Dedifferentiated amniotic fluid mesenchymal stem cell (primary cell): ENCODE measurements around the gene CD58.

ENCODE experiments used
- DNase-seq: peaks from one replicate; pipeline ENCODE4 v3.0.0-alpha.2; 2016; ENCODE audit errors: extremely low spot score

CD58 gene

DNA sequence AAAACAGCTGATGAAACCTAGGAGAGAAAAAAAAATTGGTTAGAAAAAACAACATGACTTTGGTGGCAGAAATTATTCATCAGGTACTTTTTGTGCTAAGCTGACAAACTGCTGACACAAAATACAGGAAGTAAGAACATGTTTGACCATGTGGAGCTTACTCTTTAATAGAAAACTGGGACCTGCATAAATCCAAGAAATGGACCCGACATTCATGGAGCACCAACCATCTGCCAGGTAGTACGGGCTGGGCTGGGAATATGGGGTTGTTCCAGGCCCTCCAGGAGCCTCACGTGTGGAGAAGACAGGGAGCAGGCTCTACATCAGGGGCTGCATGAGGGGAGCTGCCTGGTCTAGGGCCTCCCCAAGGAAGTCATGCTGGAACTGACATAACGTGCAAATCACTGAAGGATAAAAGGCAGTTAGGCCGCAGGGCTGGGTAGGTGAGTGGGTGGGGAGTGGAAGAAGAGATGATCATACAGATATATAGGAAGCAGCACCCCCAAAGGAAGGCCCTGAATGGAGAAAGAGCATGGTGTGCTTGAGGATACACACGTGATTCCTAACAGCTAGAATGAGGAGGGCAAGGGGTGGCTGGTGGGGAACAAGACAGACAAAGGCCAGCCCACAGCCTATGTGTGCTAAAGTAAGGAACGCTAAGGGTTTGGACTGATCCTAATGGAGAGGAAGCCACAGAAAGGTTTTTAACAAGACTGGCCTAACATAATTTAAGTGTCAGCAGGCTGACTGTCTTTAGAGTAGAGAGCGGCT is 26.1 kb downstream of the CD58 start:
- no peak for DNase-seq

DNA sequence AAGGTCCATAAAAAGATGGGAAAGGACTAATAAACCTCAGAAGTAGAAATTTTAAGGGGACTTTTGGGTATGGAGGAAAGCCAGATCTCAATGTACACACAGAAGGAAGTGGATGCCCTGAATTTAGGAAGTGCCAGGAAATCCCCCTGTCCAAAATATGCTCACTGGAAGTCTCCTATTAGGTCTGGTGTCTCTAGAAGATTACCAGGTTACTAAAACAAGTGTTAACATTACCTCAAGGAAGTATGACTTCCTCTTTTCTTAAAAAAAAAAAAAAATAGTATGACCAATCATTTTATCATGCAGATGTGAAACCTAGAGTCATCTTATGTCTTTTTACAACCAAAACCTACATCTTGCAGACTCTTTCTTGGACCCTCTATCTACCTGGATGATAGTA is 30.7 kb downstream of the CD58 start:
- DNase-seq, result no peak

DNA sequence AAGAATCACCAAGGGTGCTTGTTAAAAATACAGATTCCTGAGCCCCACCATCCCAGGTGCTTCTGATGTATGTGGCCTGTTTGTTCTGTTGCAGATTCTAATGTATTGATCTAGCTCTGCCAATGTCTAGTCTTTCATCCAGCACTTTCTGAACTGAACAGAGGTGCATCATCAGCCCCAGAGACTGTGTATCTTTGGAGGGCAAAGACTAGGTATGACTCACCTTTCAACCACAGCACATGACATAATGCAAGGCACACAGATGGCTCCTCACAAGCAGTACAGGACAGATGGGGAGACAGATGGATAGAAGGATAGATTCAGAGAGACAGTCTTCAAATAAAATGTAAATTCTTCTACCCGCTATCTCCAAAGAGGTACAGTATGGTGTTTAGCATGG is 32.3 kb downstream of the CD58 start:
- no peak for DNase-seq

DNA sequence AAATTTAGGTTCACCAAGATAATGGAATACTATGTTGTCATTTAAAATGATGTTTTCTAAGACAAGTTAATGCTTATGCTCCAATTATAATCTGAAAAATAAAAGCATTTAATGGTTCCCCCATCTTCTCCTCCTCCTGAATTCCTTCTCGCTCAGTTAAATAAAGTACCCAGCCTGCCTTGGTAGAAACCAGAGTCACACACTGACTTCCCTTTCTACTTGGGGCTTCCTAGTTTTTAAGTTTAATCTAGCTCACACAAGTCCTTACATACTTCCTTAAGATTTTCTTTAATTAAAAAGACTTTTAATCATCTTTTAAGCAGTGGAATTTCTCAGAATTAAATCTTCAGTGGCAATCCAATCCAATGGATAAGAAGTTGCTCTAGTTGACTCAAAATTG is 32.9 kb downstream of the CD58 start:
- no peak for DNase-seq

DNA sequence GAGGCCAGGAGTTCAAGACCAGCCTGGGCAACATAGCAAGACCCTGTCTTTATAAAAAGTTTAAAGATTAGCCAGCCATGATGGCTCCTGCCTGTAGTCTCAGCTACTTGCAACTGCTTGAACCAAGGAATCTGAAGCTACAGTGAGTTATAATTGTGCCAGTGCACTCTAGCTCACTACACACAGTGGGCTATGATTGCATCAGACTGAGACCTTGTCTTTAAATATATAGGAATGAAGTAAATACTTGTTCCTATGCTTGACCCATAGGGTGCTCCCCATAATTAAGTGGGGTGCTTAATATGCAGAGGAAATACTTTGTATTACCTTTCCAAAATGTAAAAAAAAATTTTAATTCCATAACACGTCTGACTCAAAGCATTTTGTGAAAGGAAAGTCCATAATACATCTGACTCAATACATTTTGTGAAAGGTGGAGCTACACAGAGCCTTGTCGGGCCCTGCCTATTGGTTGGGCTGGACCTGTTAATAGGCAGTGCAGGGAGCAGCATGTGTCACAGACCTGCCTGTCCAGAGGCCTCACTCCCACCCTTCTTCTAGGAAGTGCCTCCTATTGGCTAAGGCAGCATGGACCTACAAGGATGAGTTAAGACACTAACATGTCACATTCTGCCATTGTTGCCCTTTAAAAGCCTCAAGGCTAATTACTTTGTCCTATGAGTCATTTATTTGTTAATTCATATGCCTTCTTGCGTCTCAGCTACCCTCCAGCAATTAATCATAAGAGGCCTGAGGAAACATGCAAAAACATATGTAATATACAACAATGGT is 33.6 kb downstream of the CD58 start:
- no peak for DNase-seq

DNA sequence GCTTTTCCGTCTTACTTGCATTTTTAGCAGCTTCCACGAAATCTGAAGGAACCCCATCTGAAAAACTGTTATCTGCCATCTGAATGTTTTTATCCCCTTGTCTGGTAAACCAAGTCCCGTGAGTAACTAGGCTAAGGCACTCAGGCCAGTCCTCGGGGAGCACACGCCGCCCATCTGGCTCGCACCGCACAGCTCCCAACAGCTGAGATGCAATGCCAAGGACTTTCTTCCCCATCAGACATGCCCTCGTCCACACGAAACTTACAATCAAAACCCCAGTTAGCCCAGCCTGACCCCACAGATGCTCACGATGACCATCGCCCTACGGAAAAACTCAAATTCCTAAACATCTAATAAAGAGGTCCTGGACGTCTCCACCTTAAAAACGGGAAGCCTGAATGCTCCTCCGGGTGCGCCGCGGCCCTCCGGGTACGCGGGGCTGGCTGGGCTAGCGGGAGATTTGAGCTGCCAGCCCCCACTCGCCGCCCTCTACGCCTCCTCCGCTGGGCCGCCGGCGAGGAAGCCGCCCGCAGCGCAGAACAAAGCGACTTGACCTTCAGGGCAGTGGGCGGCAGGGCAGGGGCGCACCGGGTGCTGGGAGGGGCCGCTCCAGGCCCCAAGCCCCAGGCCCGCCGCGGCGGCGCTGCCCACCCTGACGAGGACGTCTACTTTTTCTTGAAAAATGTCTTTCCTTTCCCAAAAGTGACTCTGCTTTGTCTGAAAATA is 36.6 kb downstream of the CD58 start:
- no peak for DNase-seq

DNA sequence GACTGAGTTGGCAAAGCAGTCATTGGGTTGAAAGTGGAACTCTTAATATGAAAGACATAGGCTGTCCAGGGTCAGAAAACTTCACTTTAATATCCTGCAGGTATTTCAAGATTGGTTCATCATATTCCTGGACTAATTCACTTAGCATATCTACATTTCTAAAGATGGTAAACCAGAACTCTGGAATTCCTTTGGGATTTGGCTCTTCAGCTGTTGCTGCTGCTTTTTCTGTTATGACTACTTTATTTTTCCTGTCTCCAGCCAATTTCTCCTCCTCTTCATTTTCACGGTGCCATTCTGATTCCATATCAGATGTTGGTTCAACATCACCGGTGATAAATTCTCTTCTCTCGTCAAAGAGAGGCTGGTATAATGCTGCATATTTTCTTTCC is 37.4 kb downstream of the CD58 start:
- no peak for DNase-seq

DNA sequence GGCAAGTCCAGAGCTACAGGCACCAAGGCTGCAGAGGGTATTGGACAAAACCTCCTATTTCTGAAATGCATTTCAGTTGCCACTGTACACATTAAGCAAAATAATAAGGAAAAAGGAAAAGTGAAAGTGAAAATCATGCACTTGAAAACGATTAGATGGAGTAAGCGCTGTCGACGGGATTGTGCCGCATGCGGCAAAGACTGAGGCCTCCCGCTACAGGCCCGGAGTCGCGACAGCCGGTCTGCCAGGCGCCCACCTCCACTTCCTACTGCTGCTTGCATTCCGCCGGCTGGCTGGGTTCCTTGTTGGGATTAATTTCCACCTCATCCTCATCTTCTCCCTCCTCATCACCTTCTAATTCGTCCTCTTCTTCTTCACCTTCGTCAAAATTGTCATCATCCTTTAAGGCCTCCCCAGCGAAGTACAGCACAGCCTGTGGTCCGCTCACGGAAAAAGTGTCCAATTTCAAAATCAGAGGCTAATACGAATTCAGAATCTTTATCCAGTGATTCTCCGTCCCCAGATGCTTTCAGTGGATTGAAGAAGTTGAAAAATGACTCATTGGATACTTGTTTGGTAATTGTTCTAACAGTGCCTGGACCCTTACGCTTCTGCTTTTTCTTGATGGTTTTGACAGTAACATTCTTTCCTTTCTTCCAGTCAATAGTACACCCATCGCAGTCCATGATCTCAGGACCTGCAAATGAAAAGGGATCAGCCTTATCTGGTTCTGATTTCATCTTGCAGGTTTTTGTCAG is 38.0 kb downstream of the CD58 start:
- no peak for DNase-seq

DNA sequence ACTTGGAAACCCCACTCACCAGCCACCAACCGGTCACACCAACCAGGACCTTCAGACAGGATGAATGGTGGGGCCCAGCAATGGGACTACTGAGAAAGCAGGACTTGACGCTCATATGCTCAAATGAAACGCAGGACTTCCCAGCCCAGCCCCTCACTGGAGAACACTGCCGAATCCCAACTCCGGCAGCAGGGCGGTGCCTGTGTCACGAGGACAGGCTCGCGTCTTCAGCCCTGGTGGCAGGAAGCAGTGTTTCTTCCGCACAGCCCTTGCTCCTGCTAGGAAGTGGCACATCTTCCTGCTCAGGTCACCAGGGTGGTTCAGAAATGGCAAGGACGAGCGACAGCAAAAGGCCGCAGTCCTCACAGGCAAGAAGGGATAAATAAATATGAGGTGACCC is 38.9 kb downstream of the CD58 start:
- DNase-seq, result no peak

DNA sequence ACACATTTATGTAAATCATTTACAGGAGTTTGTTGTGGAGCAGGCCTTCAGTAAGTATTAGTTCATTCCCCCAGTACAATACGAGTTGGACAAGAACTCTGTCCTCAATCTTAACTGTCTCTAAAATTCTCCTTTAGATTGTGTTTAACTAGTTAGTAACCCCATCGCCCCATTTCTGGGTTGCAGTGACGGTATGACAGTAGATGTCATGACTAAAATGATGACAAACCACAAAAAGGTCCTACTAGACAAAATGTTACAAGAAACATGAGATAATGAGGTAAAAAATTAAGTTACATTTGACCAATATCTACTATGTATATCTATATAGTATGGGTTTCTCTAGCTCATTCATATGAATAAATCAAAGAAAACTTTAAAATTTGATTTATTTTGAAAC is 41.1 kb downstream of the CD58 start:
- no peak for DNase-seq

DNA sequence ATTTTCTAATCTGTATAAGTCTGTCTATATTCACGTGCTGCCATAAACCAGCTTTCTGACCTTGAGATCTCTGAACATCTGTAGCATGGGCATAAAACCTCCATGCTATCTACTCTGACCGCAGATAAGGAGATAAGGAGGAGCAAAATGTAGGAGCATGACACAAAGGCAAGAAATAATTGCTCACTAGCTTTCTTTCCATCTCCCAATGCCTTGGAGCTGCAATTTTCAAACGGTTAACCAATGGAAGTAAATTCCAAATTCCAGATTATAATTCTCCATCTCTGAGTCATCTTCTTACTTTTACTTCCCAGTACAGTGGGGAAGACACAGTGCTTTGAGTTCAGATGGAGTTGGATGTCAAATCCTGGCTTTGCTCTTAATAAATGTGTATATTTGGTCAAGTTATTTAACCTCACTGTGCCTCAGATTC is 41.6 kb downstream of the CD58 start:
- DNase-seq, result no peak

DNA sequence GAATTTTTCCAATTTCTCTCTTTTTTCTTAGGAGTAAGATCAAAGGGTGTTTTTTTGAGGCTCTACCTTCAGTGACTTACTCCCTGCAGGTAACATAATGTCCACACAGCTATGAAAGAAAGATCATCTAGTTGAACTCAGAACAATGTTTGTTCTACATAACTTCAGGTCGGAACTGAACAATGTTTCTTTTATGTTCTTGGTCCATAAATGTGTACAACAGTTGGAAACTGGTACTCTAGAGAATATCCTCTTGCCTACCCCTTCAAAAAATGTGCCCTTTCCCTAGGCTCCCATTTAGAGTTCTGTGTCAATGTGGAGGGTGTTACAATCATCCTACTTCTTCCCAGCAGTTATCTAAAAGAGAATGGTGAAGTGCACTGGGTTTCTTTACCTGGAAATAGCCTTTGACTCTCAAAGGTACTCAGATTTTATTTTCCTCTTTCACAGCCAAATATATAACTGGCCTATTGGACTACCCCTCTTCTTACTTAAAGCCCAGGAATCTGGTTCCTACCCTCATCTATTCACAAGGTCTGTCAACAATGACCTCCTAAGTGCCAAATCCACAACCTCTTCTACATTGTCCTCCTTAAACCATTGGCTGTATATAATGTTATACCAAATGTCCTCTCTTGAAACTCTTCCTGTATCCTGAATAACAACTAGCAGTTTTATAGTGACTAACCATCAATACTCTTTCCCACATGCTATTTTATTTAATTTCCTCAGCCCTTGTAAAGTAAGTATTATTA is 42.3 kb downstream of the CD58 start:
- DNase-seq, result no peak

DNA sequence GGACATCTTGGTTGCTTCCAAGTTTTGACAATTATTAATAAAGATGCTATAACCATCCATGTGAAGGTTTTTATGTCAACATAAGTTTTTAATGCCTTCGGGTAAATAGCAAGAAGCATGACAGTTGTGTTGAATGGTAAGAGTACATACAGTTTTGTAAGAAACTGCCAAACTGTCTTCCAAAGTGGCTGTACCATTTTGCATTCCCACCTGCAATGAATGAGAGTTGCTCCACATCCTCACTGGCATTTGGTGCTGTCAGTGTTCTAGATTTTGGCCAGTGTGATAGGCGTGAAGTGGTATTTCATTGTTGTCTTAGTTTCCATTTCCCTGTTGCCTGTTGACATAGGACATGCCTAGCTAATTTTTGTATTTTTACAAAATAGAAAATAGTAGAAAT is 45.4 kb downstream of the CD58 start:
- no peak for DNase-seq

DNA sequence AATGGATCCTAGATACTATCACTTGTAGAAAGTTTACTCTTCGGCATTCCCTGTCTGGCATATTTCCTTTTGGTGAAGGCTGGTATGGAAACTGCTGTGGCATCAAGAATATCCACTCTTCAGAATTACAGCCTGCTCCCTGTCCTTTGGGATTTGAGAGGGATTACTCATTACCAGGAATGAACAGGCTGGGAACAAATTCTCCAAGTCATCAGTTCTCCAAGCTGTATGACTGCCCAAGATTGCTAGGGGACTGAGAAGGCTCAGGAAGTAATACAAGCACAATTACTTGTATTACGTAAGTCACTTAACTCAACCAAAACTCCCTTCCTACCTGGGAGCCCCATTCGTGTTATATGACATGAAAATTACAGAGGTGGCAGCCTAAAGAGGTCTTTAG is 49.6 kb downstream of the CD58 start:
- DNase-seq, result no peak

DNA sequence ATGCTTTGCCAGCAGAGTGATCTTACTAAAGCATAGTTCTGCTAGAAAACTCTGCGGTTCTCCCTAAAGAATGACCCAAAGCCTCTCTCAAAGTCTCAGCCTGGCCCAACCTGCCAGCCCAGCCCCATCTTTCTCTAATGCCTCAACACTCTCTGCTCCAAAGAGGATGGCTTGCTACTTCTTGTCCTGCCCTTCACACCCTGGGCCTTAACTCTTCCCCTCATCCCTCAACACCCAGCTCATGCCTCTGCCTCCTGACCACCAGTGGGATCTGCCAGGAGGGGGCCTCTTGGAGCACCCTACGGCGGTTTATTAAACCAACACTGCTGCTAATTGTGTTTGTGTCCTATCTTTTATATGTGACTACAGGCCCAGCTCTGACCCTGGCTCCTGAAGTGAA is 52.4 kb downstream of the CD58 start:
- DNase-seq, result no peak

DNA sequence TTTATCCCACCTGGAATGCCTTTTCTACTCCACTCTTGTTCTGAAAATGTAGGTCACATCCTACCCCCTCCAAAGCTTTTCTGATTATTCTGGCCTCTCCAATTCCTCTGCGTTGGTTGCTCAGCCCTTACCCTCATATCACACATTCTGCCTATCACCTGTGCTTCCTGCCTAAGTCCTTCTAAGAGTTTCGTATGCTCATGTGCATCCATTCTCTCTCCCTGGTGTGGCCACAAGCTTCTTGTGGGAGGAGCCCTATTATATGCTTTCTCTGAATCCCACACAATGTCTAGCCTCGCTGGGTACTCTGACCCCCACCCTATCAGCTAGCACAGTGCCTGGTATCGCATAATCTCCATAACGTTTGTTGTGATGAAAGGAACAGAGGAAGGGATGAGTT is 54.2 kb downstream of the CD58 start:
- no peak for DNase-seq

DNA sequence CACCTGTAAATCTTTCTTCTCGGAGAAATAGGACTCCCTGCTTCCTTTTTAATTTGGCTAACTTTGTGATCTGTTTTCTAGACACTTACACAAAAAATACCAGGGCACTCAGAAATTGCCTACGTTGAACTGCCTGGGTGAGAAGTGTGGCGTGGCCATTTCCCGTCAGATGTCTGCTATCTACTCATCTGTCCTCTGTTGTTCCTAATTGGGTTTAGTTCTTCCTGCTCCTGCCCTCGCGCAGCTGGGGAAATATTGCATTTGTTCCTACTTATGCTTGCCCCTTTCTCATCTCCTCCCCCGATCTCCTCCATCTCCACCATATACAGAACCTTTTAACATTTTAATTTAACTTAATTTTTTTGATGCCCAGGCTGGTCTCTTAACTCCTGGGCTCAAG is 55.1 kb downstream of the CD58 start:
- DNase-seq, result no peak

DNA sequence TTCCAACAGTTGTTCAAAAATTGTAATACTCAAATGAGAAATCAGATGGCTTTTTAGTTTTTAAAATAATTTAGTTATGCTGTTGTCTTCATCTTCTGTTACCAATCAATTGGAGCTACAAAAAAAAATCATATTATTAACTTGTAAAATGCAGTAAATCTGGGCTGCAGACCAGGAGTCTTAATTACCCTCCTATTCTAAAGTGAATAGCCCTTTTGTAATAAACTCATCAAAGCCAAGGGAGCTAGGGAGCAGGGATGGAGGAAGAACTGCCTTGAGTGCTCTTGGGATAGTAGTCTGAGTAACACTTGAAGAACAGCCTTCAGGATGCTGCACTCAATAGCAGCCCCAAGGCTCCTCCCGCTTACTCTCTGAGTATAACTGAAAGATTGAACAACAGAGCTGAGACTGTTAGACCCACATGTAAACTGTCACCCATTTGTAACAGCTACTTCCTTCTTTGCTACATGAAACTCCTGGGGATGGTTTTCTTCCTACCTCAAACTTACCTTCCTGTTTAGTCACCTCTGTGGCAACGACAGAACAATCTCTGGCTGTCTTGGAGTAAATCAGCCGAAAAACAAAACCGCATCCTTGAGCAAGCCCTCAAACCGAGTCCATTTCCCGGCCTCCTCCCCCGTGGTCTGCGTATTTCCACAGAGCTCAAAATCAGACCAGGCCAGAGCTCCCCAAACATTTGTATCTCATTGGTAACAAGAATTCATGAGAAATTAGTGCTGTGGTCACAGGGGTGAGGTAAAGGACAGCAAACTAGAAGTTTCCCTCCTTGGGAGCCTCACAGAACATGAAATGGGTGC is 55.9 kb downstream of the CD58 start:
- DNase-seq, result no peak

DNA sequence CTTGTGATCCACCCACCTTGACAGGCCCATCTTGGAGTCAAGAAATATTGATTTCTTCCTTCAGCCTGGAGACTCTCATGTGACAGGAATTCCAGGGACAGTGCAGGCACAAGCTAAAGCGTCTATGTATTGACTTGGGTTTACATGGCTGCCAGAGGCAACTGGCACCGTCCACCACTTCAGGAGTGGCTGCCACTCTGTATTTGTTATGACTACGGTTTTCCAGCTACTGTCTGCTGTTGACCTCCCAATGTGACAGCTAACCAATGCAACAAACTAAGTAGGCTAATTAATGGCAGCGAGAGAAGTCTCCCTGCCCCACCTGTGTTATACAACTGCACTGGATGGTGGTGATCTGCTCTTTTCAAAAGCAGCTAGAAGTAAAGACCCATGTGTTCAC is 56.9 kb downstream of the CD58 start:
- no peak for DNase-seq

DNA sequence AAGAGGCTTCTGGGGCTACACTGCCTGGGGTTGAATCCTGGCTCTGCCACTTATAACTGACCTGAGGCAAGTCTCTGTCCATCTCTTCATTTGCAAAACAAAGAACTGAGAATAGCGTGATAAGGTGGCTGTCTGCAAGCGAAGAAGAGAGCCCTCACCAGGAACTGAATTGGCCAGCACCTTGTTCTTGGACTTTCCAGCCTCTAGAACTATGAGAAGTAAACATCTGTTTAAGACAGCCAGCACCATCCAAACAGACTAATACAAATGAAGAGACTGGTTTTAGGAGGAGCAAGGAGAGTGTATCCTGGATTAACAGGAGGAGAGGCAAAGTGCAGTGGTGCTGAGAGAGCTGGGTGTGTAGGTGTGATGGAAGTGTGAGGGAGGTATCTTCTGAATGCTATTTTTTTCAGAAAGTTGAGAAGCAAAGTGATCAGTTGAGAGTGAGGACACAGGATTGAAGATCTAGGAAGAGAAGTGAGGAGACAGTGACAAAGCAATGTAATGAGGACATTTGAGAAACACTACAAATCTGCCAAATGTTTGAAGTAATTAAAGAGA is 59.3 kb downstream of the CD58 start:
- DNase-seq, result no peak
